GM19455 (cell line): ENCODE data around the gene KMT2D.

Experiments used
- ATAC-seq: cut with Tn5 transposase; IDR thresholded peaks from one replicate; pipeline ENCODE4 v1.9.1; 2021; ENCODE audit not compliant: unreplicated experiment

Gene KMT2D

DNA sequence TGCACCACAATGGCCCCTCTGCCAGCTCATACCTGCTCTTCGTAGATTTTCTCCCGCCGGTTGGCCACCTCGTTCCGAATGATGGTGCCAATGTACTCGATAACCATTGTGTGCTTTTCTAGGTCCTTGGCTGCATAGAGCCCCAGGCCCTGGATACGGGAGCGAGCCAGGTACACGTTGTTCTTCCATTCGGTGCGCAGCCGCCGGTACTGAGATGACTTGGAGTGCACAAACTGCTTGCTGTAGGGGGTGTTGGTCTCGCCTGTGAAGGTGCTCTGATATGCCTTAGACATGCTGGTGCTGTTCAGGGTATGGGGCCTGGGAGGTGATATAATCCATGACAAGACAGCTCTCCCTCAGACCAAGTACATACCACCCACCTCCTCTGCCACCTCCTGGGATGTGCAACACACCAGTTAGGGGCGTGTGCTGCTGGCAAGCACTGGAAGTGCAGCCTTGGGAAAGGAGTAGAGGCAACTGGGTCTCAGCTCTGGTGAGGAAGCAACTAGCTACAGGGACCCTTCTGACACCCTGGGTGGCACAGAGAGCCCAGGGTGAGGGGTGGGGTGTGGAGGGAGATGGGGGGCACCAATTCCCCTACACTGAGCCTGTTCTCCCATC, 37.9 kb downstream of the KMT2D start:
- ATAC-seq = no peak

- ATAC-seq = no peak
These were observed 39.2 kb downstream of the KMT2D start for GRCh38 chr12:49021292-49021915.

GRCh38 chr12:49020441-49020840, 40.2 kb downstream of the KMT2D start:
- no peak for ATAC-seq

DNA sequence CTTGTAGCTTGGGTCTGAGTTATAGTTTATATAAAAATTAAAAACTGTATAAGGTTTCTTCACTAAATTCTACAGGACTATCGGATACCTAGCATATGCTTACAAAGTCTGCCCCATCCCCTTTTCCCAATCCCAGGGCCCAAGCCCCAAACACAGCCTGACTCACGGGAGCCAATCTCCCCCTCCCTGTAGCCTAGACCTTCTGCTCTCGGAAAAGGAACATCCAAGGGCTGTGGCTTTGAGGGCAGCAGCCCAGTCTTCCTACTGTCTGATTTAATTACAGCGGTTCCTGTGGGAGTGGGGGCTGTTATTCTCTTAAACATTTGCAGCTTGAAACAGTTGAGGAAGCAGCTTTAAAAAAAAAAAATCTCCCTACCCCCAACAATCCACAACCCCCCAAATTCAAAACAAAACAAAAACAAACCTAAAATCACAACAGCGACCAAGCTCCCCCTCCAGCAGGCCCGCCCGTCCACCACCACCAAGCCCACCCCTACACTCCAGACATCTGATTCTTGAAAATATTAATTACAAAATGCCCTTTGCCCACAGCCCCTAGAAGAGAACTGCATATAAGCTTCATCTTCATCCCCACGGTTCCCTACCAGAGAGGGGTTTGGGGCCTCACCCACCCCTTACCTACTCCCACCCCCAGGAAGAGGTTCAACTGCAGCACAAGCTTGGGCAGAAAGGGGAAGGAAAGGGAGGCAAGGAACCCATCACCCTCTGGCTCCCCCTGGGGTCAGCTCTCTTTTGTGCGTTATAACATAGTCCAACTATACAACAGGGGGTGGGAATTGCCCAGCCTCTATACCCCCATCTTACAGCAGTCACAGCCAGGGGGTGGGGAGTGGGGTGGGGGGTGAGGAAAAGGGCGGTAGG, 40.9 kb downstream of the KMT2D start:
- ATAC-seq = no peak

- ATAC-seq = no peak
These were observed 41.5 kb downstream of the KMT2D start for GRCh38 chr12:49019120-49019430.

- ATAC-seq = peak; percentile 90
These were observed 42.1 kb downstream of the KMT2D start, which contains the start of gene PRKAG1 for GRCh38 chr12:49018261-49019119. Gene PRKAG1 (minus strand): TSS chr12:49018776. CDS start chr12:49018740, 36 bp downstream.

DNA sequence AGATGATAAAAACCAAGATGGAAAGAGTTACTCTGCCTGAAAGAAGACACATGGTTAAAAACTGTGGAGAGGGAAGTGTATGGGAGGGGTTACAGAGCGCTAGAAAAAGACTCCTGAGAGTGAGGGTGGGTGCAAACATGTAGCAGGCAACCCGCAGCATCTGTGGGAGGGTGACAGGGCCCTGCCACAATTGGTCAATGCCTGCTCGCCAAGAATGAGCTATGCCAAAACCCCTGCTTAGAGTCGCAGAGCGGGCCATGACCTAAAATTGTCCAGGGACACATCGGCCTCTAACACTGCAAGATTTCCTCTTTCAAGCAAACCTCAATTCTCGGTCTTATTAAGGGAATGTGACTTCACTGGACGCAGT, 42.7 kb downstream of the KMT2D start:
- ATAC-seq = no peak

DNA sequence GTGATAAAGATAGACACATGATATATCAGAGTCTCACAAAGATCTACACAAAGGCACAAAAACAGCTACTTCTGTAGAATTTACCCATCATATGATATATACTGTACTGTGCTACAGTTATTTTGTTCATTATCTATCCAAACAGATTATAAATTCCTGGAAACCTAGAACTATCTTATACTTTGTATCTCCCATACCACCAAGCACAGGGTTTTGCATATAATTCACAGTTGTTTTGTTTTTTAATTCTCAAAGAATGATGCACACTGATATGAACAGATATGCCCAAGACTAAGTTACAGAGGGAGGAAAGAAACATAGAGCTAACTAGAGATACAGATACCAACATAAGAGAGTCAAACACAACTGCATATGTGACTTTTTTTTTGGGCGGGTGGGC, 45.4 kb downstream of the KMT2D start:
- no peak for ATAC-seq

DNA sequence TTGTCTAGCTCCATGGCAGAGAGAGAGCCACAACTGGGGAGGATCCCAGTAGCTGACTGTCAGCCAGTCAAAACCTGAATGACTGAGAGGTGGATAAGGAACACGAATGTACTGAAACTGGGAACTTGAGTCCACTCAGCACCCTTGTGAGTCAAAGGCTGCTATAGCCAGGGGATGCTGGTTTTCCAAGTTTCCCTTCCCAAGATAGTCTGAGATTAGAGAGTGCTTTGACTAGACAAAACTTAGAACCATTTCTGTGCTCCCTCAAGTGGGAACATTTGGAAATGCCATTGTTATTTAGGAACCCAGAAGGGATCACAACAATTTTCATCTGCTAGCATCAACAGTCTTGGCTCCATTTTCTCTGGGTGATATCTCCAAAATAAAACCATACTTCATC, 46.0 kb downstream of the KMT2D start:
- no peak for ATAC-seq

- no peak for ATAC-seq
These were observed 47.2 kb downstream of the KMT2D start for GRCh38 chr12:49013428-49013827.

- no peak for ATAC-seq
These were observed 47.9 kb downstream of the KMT2D start for GRCh38 chr12:49012739-49013138.
